ENCODE data around the gene TRNT1.

The TRNT1 gene

GRCh38 chr3:3110749-3111361 lies 15.9 kb upstream of the TRNT1 start:
- no peak for DNase-seq (ENCODE audit: low read depth in 1 of 2, low spot score in 1 of 2)

- no peak for DNase-seq (ENCODE audit: low read depth in 1 of 2, low spot score in 1 of 2)
Measured at GRCh38 chr3:3113042-3113709, 13.6 kb upstream of the TRNT1 start.

GRCh38 chr3:3117651-3118050 lies 9.1 kb upstream of the TRNT1 start:
- no peak for DNase-seq (ENCODE audit: low read depth in 1 of 2, low spot score in 1 of 2)

GRCh38 chr3:3119393-3119851 lies 7.3 kb upstream of the TRNT1 start:
- DNase-seq (ENCODE audit: low read depth in 1 of 2, low spot score in 1 of 2) = no peak

- DNase-seq (ENCODE audit: low read depth in 1 of 2, low spot score in 1 of 2) = no peak
Measured at GRCh38 chr3:3125977-3126376, 763 bp upstream of the TRNT1 start.

- DNase-seq (ENCODE audit: low read depth in 1 of 2, low spot score in 1 of 2) = peak in 1 of 2 donors; percentile 8
Measured at GRCh38 chr3:3127432-3128010, 781 bp downstream of the TRNT1 start.

GRCh38 chr3:3129579-3129978 lies 2.8 kb downstream of the TRNT1 start:
- DNase-seq (ENCODE audit: low read depth in 1 of 2, low spot score in 1 of 2) = no peak

GRCh38 chr3:3133500-3133899 lies 6.8 kb downstream of the TRNT1 start:
- DNase-seq (ENCODE audit: low read depth in 1 of 2, low spot score in 1 of 2) = no peak

GRCh38 chr3:3134750-3135448 lies 8.2 kb downstream of the TRNT1 start:
- DNase-seq (ENCODE audit: low read depth in 1 of 2, low spot score in 1 of 2) = no peak

- DNase-seq (ENCODE audit: low read depth in 1 of 2, low spot score in 1 of 2) = no peak
Measured at GRCh38 chr3:3137526-3137925, 10.8 kb downstream of the TRNT1 start.

GRCh38 chr3:3141939-3142338 lies 15.2 kb downstream of the TRNT1 start:
- no peak for DNase-seq (ENCODE audit: low read depth in 1 of 2, low spot score in 1 of 2)

GRCh38 chr3:3145831-3146230 lies 19.1 kb downstream of the TRNT1 start:
- no peak for DNase-seq (ENCODE audit: low read depth in 1 of 2, low spot score in 1 of 2)

- no peak for DNase-seq (ENCODE audit: low read depth in 1 of 2, low spot score in 1 of 2)
Measured at GRCh38 chr3:3149560-3149959, 22.8 kb downstream of the TRNT1 start.

- no peak for DNase-seq (ENCODE audit: low read depth in 1 of 2, low spot score in 1 of 2)
Measured at GRCh38 chr3:3151513-3151912, 24.8 kb downstream of the TRNT1 start.

- DNase-seq (ENCODE audit: low read depth in 1 of 2, low spot score in 1 of 2) = no peak
Measured at GRCh38 chr3:3154879-3155610, 28.3 kb downstream of the TRNT1 start.

GRCh38 chr3:3157484-3157883 lies 30.7 kb downstream of the TRNT1 start:
- DNase-seq (ENCODE audit: low read depth in 1 of 2, low spot score in 1 of 2) = no peak

GRCh38 chr3:3160826-3161225 lies 34.1 kb downstream of the TRNT1 start:
- DNase-seq (ENCODE audit: low read depth in 1 of 2, low spot score in 1 of 2) = no peak

GRCh38 chr3:3165241-3165640 lies 38.5 kb downstream of the TRNT1 start:
- no peak for DNase-seq (ENCODE audit: low read depth in 1 of 2, low spot score in 1 of 2)

- DNase-seq (ENCODE audit: low read depth in 1 of 2, low spot score in 1 of 2) = no peak
Measured at GRCh38 chr3:3165650-3166049, 38.9 kb downstream of the TRNT1 start.

GRCh38 chr3:3170998-3171397 lies 44.3 kb downstream of the TRNT1 start:
- no peak for DNase-seq (ENCODE audit: low read depth in 1 of 2, low spot score in 1 of 2)

GRCh38 chr3:3172627-3173026 lies 45.9 kb downstream of the TRNT1 start:
- no peak for DNase-seq (ENCODE audit: low read depth in 1 of 2, low spot score in 1 of 2)
